Sigmoid colon (tissue), 7 donors: Measurements from ENCODE around the gene IL1R1. TPM values are rescaled to one million over a fixed set of nuclear protein-coding genes. Genes with fewer than 3 reads are reported as not detected.

Experiments
- DNase-seq: peaks from one replicate; pipeline ENCODE4 v3.0.0-alpha.2; 2019
- H3K27ac ChIP-seq, 4 donors: fragments of 200-600 bp; sonication (generic); one replicate each; pipeline ENCODE4 v1.5.1; 2016 to 2019; ENCODE audit warnings: mild to moderate bottlenecking in 1 of 4
- H3K27me3 ChIP-seq, 3 donors: fragments of 200-600 bp; sonication (generic); one replicate each; pipeline ENCODE4 v1.5.1; 2019; ENCODE audit warnings: mild to moderate bottlenecking in 1 of 3
- H3K36me3 ChIP-seq, 4 donors: fragments of 200-600 bp; sonication (generic); one replicate each; pipeline ENCODE4 v1.5.1; 2016 to 2019
- H3K4me1 ChIP-seq, 4 donors: fragments of 200-600 bp; sonication (generic); one replicate each; pipeline ENCODE4 v1.5.1; 2017 to 2019
- H3K4me3 ChIP-seq, 4 donors: fragments of 200-600 bp; sonication (generic); one replicate each; pipeline ENCODE4 v1.5.1; 2017 to 2019; ENCODE audit warnings: mild to moderate bottlenecking in 2 of 4, moderate library complexity in 1 of 4
- H3K9me3 ChIP-seq, 4 donors: fragments of 200-600 bp in 3 of 4; sonication (generic) in 3 of 4; one replicate each; pipeline versions ENCODE4 v1.5.1 to v1.6.1; 2013 to 2019
- EP300 ChIP-seq, 4 donors: sonication (generic); formaldehyde crosslinking; IDR thresholded peaks; one replicate each; pipeline ENCODE4 v1.6.1; 2017; ENCODE audit warnings: antibody characterized with exemption in 4 of 4
- POLR2A ChIP-seq, 2 donors: fragments of 450-650 bp; IDR thresholded peaks; one replicate each; pipeline ENCODE4 v1.6.1; 2016; ENCODE audit warnings: antibody characterized with exemption in 2 of 2, mild to moderate bottlenecking in 2 of 2, moderate library complexity in 2 of 2
- POLR2AphosphoS5 ChIP-seq, 4 donors: sonication (generic); formaldehyde crosslinking; IDR thresholded peaks; one replicate each; pipeline ENCODE4 v1.6.1; 2017; ENCODE audit warnings: antibody characterized with exemption in 4 of 4
- WGBS, 2 donors: extraction: QIAGEN DNeasy Blood & Tissue Kit; methylation state at CpG; one replicate each; pipeline ENCODE4 v1.1.7; 2013; 5-methylcytosine and 5-hydroxymethylcytosine counted together
- intact Hi-C: fragments of 100-400 bp; cut with DNase I; formaldehyde crosslinking; loops from one replicate; pipeline ENCODE4 v1.15.1; 2023
- polyA plus RNA-seq, 3 donors: library from polyadenylated mRNA; stranded (reverse); fragments of 200-250 nt; gene quantifications; one replicate each; pipeline ENCODE4 v1.2.3, GENCODE V29; 2013
- total RNA-seq, 4 donors: library from RNA; depleted of rRNA; stranded (reverse); fragments of >200 nt; gene quantifications; one replicate each; pipeline ENCODE4 v1.1.0, GENCODE V29; 2016
- TF ChIP-seq, protein P1 (sequence below), 4 experiments: fragments of 450-650 bp in 3 of 4; fragments of 200-600 bp in 1 of 4; IDR thresholded peaks; one replicate each; pipeline ENCODE4 v1.5.1; 2016 to 2019; ENCODE audit warnings: antibody characterized with exemption in 4 of 4, mild to moderate bottlenecking in 3 of 4, moderate library complexity in 2 of 4
- donor health status: healthy with polysubstance abuse.
- donor health status: Bipolar disorder and iron deficiency.
- donor health status: healthy.

Gene IL1R1
- total and polyA plus RNA-seq, 7 donors: 14.6 to 144 (median 43.2) TPM

DNA sequence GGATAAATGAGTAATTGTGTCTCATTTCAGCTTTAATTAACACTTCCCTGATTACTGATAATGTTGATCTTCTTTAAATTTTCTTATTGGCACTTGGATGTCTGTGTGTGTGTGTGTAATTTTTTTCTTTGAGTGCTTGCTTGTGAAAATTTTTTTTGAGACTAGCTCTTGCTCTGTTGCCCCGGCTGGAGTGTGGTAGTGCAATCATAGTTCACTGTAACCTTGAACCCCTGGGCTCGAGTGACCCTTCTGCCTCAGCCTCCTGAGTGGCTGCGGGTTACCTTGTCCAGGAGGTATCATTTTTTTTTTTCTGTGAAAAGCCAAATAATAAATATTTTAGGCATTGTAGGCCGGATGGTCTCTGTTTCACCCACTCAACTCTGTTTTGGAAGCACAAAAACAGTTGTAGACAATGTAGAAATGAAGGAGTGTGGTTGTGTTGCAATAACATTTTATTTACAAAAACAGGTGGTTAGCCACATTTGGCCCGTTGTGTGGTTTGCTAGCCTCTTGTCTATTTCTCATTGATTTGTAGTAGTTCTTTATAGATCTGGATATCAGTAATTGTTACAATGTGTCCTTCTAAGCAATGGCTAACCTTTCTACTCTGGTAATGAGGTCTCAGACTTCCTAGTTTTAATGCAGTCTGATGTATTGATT lies 52.2 kb downstream of the IL1R1 start:
- Histone ChIP-seq H3K27me3 (no peaks in the 10 kb centered on the region), H3K4me3 (no peak overlapping the region), H3K4me1 (no peaks in the 10 kb centered on the region), H3K36me3 (no peaks in the 10 kb centered on the region), H3K9me3 (no peaks in the 10 kb centered on the region), H3K27ac (no peak overlapping the region)
- 69 to 90% methylated on average over 5 of the region's 5 CpGs for WGBS, 2 donors
- DNase-seq: no peak
- TF ChIP-seq EP300 (IDR thresholded peaks at IDR 0.05) (no peak), POLR2A (IDR thresholded peaks at IDR 0.05) (no peak), POLR2AphosphoS5 (IDR thresholded peaks at IDR 0.05) (no peak)
- TF ChIP-seq, protein P1, sequence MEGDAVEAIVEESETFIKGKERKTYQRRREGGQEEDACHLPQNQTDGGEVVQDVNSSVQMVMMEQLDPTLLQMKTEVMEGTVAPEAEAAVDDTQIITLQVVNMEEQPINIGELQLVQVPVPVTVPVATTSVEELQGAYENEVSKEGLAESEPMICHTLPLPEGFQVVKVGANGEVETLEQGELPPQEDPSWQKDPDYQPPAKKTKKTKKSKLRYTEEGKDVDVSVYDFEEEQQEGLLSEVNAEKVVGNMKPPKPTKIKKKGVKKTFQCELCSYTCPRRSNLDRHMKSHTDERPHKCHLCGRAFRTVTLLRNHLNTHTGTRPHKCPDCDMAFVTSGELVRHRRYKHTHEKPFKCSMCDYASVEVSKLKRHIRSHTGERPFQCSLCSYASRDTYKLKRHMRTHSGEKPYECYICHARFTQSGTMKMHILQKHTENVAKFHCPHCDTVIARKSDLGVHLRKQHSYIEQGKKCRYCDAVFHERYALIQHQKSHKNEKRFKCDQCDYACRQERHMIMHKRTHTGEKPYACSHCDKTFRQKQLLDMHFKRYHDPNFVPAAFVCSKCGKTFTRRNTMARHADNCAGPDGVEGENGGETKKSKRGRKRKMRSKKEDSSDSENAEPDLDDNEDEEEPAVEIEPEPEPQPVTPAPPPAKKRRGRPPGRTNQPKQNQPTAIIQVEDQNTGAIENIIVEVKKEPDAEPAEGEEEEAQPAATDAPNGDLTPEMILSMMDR (IDR thresholded peaks at IDR 0.05): no peak
- intact Hi-C loops: no loop called here

DNA sequence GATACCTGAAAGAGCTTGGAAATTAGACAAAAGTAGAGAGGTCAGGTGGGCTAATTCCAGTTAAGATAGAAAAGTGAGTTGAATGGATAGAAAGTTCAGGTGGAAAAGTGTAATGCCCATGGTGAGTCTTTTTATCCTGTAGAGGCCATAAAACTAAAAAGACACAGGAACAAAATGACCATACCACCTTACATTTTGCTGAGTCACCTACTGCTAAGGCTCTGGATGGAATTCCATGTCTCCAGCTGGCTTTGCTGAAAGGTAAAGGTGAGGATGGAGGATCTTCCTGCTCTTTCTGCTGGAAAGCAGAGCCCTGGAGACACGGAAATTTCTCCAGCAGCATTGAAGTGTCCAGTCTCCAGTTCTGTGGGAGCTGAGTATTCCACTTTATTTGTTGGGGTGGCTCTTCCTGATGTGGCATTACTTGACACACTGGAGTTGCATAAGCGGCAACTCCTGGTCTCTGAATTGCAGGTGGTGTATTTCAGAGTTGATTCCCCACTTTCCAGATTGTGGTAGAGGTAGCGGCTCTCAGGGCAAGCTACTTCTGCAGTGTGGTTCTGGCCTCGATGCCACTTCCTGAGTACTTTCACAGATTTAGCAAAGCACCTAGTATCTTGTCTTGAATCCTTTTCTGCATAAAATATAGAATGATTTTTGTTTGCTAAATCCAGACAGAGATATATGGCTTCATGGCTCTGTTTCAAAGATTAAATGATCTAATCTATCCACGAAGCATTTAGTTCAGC lies 55.0 kb downstream of the IL1R1 start:
- intact Hi-C loops: no loop called here

DNA sequence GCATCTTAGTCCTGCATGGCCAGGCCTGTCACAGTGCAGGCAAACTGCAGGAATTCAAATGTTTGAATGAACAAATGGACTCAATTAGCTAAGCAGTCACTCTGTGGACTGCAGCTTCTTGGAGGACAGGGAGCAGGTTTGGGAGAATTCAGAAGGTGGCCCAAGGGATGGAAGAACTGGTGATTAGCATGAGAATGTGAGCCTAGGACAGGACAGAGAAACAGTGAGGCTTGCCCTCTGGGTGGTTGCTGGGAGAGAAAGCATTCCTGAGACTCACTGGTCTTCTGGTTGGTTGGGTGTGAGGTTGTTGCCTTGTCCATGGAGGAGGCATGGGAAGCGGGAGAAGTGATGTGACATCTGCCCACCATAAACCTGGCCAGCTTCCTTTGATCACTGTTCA lies 58.0 kb downstream of the IL1R1 start:
- TF ChIP-seq EP300 (IDR thresholded peaks at IDR 0.05) (no peak), POLR2A (IDR thresholded peaks at IDR 0.05) (no peak), POLR2AphosphoS5 (IDR thresholded peaks at IDR 0.05) (no peak)
- TF ChIP-seq, protein P1 (IDR thresholded peaks at IDR 0.05): no peak
- no peaks in the 10 kb centered on the region for H3K36me3 ChIP-seq
- H3K27ac ChIP-seq: no peak overlapping the region
- H3K4me3 ChIP-seq: no peak overlapping the region
- intact Hi-C loops: no loop called here
- no peaks in the 10 kb centered on the region for H3K4me1 ChIP-seq
- no peak for DNase-seq
- H3K9me3 ChIP-seq: no peaks in the 10 kb centered on the region
- WGBS, 2 donors: 98 to 100% methylated on average over 1 of the region's 1 CpG
- H3K27me3 ChIP-seq: no peaks in the 10 kb centered on the region

More for the DNA sequence above, 55.0 kb downstream of the IL1R1 start:
- DNase-seq: no peak
- Histone ChIP-seq H3K9me3 (no peaks in the 10 kb centered on the region), H3K4me1 (no peaks in the 10 kb centered on the region), H3K4me3 (no peak overlapping the region), H3K27ac (no peak overlapping the region), H3K27me3 (no peaks in the 10 kb centered on the region), H3K36me3 (no peaks in the 10 kb centered on the region)
- TF ChIP-seq POLR2AphosphoS5 (IDR thresholded peaks at IDR 0.05) (no peak), EP300 (IDR thresholded peaks at IDR 0.05) (no peak), POLR2A (IDR thresholded peaks at IDR 0.05) (no peak)
- TF ChIP-seq, protein P1 (IDR thresholded peaks at IDR 0.05): no peak
- WGBS, 2 donors: 75 to 78% methylated on average over 5 of the region's 5 CpGs

DNA sequence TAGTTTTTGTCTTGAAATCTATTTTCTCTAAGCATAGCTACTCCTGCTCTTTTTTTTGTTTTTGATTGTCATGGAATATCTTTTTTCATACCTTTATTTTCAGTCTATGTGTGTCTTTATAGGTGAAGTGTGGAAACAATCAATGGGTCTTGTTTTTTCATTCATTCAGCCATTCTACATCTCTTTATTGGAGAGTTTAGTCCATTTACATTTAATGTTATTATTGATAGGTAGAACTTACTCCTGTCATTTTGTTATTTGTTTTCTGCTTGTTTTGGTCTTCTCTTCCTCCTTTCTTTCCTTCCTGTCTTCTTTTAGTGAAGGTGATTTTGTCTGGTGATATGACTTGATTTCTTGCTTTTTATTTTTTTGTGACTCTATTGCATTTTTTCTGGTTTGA lies 62.1 kb downstream of the IL1R1 start:
- H3K4me1 ChIP-seq: no peaks in the 10 kb centered on the region
- TF ChIP-seq POLR2AphosphoS5 (IDR thresholded peaks at IDR 0.05) (no peak), POLR2A (IDR thresholded peaks at IDR 0.05) (no peak), EP300 (IDR thresholded peaks at IDR 0.05) (no peak)
- TF ChIP-seq, protein P1 (IDR thresholded peaks at IDR 0.05): no peak
- no peak overlapping the region for H3K27ac ChIP-seq
- H3K36me3 ChIP-seq: no peaks in the 10 kb centered on the region
- intact Hi-C loops: no loop called here
- no peak for DNase-seq
- H3K4me3 ChIP-seq: no peak overlapping the region
- H3K9me3 ChIP-seq: no peaks in the 10 kb centered on the region
- H3K27me3 ChIP-seq: no peaks in the 10 kb centered on the region
